Neutrophil (primary cell): ENCODE measurements around the gene ALG1.
A peak's percentile ranks its signal among the peaks of the same experiment; 100 is the strongest.
"Not testable (repeated sequence)": the region's sequence is repeated elsewhere in the genome, so short reads cannot be mapped to it uniquely, and the experiment has no call there.

Source experiments
- H3K27ac ChIP-seq: fragments of 200-600 bp; sonication (generic); 2 replicates; pipeline ENCODE4 v1.5.1; 2016; ENCODE audit warnings: mild to moderate bottlenecking, moderate library complexity
- H3K27me3 ChIP-seq: fragments of 200-600 bp; sonication (generic); 2 replicates; pipeline ENCODE4 v1.6.0; 2016; ENCODE audit warnings: mild to moderate bottlenecking
- H3K36me3 ChIP-seq: fragments of 200-600 bp; sonication (generic); 2 replicates; pipeline ENCODE4 v1.5.1; 2017
- H3K4me1 ChIP-seq, 2 experiments: fragments of 200-600 bp in 1 of 2; sonication (generic) in 1 of 2; 1 replicate in 1 of 2; 2 replicates in 1 of 2; pipeline versions ENCODE4 v1.5.1 to v1.6.1; 2013 to 2016; ENCODE audit warnings: low read depth in 1 of 2, low read length in 1 of 2, mild to moderate bottlenecking in 1 of 2, moderate library complexity in 1 of 2; ENCODE audit not compliant: control insufficient read depth in 1 of 2, insufficient read depth in 1 of 2
- H3K4me3 ChIP-seq, 2 experiments: fragments of 200-600 bp in 1 of 2; sonication (generic) in 1 of 2; 1 replicate in 1 of 2; 2 replicates in 1 of 2; pipeline ENCODE4 v1.5.1; 2013 to 2016; ENCODE audit warnings: low read depth in 1 of 2, low read length in 1 of 2, mild to moderate bottlenecking in 1 of 2, moderate library complexity in 1 of 2
- H3K9me3 ChIP-seq: fragments of 200-600 bp; sonication (generic); 2 replicates; pipeline ENCODE4 v1.5.1; 2016
- TF ChIP-seq, protein P1 (sequence below): fragments of 200-600 bp; sonication (generic); IDR thresholded peaks from 2 replicates; pipeline ENCODE4 v1.5.1; 2016; ENCODE audit warnings: antibody characterized with exemption

ALG1 gene

DNA sequence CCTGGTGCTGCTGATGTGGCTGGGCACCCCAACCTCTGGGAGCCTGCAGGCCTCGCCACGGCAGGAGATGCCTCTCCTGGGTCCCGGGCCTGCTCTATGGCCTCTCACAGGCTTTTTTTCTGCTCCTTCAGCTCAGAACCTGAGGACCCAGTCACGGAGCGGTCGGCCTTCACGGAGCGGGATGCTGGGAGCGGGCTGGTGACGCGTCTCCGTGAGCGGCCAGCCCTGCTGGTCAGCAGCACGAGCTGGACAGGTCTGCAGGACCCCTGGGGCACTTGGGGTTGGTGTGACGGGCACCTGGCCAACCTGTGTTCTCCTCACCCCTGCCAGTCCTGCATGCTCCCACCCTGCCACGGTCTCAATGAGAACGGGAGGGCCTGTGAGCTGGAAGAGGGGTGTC, 7.0 kb downstream of the ALG1 start:
- Histone ChIP-seq H3K27ac (no peak overlapping the region), H3K9me3 (no peaks in the 10 kb centered on the region), H3K36me3 (peaks cover 29% of the 10 kb centered on the region), H3K27me3 (no peaks in the 10 kb centered on the region), H3K4me3 (no peak overlapping the region), H3K4me1 (no peaks in the 10 kb centered on the region)
- TF ChIP-seq, protein P1, sequence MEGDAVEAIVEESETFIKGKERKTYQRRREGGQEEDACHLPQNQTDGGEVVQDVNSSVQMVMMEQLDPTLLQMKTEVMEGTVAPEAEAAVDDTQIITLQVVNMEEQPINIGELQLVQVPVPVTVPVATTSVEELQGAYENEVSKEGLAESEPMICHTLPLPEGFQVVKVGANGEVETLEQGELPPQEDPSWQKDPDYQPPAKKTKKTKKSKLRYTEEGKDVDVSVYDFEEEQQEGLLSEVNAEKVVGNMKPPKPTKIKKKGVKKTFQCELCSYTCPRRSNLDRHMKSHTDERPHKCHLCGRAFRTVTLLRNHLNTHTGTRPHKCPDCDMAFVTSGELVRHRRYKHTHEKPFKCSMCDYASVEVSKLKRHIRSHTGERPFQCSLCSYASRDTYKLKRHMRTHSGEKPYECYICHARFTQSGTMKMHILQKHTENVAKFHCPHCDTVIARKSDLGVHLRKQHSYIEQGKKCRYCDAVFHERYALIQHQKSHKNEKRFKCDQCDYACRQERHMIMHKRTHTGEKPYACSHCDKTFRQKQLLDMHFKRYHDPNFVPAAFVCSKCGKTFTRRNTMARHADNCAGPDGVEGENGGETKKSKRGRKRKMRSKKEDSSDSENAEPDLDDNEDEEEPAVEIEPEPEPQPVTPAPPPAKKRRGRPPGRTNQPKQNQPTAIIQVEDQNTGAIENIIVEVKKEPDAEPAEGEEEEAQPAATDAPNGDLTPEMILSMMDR, result no peak

DNA sequence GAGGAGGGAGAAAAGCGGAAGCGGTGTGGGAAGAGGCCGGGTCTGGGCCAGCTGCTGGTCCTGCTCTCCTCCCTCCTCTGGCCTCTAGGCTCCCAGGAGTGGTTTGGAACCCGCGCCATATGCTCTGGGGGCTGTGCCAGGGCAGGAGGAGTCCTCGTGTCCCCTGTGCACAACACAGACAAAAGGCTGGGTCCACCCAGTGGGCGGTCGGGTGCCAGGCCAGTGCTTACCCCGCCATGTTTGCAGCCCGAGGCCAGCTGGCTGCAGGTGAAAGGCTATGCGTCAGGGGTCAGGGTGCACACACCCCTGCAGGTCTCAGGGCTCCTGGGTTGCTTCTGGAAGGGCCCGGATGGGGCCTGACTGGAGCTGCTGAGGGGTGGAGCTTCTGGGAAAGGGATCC, 8.8 kb downstream of the ALG1 start:
- H3K27me3 ChIP-seq, H3K4me1 ChIP-seq, H3K27ac ChIP-seq, H3K4me3 ChIP-seq, H3K9me3 ChIP-seq: not testable (repeated sequence)
- peaks cover 28% of the 10 kb centered on the region for H3K36me3 ChIP-seq

DNA sequence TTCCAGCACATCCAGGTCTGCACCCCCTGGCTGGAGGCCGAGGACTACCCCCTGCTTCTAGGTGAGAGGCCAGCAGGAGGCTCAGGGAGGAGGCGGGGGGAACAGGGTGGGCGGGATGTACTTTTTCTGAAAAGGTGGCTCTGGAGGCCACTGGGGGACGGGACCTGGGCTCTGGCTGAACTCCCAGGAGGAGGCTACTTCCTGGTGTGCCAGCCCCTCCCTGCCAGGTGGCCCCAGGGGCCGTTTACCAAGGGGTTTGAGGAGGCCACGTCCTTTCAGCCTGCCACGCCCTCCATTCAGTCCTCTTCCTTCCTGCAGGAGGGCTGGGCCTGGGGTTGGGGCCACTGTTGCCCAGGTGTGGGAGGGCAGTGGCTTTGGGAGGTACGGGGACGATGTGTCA, 9.4 kb downstream of the ALG1 start:
- H3K4me1 ChIP-seq, H3K27me3 ChIP-seq, H3K4me3 ChIP-seq, H3K27ac ChIP-seq, H3K9me3 ChIP-seq: not testable (repeated sequence)
- H3K36me3 ChIP-seq, result peaks cover 27% of the 10 kb centered on the region

DNA sequence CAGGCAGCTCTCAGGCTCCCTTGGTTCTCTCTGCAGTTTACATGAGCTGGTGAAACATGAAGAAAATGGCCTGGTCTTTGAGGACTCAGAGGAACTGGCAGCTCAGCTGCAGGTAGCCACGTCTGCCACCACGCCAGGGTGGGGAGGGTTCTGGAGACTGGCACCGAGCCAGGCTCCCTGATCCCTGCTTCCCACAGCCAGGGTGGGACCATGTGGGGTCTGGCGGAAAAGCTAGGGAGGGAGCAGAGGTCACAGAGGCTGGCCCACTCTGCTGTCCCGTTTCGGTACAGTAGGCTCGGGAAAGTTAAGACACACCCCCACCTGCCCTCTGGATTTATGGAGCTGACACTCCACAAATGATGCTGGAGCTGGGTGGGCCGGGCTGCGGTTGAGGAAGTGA, 12.0 kb downstream of the ALG1 start:
- H3K27ac ChIP-seq, H3K27me3 ChIP-seq, H3K9me3 ChIP-seq, H3K4me3 ChIP-seq, H3K4me1 ChIP-seq: not testable (repeated sequence)
- H3K36me3 ChIP-seq, result peaks cover 16% of the 10 kb centered on the region

DNA sequence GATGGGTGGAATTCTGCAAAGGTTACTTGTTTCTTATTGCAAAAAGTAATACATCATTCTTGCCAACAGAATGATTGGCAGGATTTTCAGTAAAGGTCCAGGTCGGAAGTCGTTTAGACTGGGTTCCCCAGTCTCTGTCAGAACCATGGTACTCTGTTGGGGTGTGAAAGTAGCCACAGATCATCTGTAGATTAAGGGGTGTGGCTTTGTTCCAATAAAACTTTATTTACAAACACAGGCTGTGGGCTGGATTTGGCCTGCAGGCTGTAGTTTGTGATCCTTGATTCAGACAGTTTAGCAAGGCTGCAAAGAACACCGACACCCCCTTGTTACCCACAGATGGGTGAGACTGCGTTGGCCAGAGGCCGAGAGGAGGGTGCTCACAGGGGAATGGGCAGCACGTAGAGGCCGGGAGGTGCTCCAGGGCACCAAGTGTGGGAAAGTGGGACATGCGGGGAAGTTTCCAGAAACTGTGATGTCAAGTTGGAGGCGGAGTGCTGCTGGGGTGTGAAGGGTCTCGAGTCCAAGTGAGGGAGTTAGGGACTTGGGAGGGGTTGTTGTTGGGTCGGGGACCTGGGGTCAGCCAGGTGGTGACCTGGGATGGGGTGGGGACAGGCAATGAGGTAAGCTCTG, 12.6 kb downstream of the ALG1 start:
- peaks cover 16% of the 10 kb centered on the region for H3K36me3 ChIP-seq
- H3K4me3 ChIP-seq, H3K4me1 ChIP-seq, H3K9me3 ChIP-seq, H3K27ac ChIP-seq, H3K27me3 ChIP-seq: not testable (repeated sequence)

DNA sequence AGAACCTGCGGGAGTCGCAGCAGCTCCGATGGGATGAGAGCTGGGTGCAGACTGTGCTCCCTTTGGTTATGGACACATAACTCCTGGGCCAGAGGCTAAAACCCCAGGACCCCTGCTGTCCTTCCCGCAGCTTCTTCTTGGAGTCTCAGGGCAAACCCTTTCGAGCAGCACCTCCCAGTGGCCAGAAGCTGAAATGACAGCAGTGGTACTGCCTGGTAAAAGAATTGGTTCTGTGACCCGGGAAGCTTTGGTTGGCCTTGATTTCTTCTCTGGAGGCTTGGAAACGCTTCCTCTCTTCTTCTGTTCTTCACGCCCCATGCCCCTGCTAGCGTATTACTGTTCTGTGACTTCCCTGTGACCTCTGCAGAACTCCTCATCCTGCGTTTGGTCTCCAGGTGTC, 13.2 kb downstream of the ALG1 start:
- peaks cover 16% of the 10 kb centered on the region for H3K36me3 ChIP-seq
- H3K4me1 ChIP-seq, H3K4me3 ChIP-seq, H3K27ac ChIP-seq, H3K27me3 ChIP-seq, H3K9me3 ChIP-seq: not testable (repeated sequence)
- TF ChIP-seq, protein P1, result peak; percentile 46

DNA sequence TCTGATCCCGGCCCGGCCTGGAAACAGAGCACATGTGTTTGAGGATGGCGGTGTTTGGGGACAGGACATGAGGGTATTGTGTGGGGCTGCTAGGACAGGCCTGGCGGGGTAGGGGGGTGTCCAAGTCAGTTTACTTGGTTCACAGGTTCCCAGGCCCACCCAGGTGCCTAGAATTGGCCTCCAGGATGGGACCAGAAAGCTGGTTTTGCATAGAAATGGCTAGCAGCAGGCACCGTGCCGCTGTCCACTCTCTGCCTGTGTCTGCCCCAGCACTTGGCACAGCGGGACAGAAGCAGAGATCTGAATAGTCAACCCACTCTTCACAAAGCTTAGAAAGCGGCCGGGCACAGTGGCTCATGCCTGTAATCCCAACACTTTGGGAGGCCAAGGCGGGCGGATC, 14.1 kb downstream of the ALG1 start:
- H3K27ac ChIP-seq, H3K9me3 ChIP-seq, H3K27me3 ChIP-seq, H3K4me3 ChIP-seq, H3K4me1 ChIP-seq: not testable (repeated sequence)
- H3K36me3 ChIP-seq, result peaks cover 16% of the 10 kb centered on the region

DNA sequence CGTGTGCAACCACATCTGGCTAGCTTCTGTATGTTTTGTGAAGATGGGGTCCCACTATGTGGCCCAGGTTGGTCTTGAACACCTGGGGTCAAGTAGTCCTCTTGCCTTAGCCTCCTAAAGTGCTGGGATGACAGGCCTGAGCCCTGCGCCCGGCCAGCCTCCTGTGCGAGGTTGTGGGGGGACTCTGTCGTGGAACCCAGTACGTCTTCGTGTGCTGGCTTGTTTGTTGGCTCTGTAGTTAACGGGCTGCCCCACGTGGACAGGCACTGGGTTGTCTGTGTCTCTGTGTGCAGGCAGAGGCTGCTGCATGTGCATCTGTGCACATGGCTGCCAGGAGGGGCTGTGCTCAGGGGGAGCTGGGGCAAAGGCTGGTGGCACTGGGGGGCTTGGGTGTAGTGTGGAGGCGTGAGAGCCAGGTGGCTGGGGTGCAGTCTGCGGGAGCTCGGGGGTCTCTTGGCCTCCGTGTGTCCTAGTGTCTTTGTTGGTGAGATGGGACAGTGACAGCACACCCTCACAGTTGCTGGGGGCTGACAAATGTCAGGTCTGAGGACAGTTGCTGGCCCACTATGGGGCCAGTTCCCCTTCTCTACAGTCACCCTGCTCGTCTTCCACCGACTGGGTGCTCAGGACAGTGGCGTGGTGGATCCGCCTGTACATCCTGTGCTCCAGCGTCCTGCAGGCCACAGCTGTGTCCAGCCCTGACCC, 16.6 kb downstream of the ALG1 start:
- not testable (repeated sequence) for H3K36me3 ChIP-seq, H3K4me1 ChIP-seq, H3K27ac ChIP-seq, H3K4me3 ChIP-seq, H3K9me3 ChIP-seq, H3K27me3 ChIP-seq

DNA sequence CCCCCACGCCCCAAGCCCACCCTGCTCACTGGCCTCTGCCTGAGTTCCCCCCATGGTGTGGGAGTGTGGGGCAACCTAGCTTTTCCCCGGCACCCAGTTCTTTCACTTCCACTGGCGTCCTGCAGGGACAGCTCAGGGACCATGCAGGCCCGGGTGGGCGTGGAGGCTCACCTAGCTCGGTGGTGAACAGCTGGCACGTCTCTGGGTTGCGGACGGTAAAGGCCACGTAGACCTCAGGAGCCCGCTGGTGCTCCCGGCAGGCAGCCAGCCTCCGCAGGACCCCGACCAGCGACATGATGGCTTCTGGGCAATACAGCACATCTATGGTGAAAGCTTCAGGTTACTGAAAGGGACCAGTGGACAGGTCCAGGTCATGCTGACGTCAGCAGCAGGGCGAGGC, 17.3 kb downstream of the ALG1 start:
- not testable (repeated sequence) for H3K36me3 ChIP-seq, H3K27me3 ChIP-seq, H3K4me1 ChIP-seq, H3K27ac ChIP-seq, H3K9me3 ChIP-seq, H3K4me3 ChIP-seq

DNA sequence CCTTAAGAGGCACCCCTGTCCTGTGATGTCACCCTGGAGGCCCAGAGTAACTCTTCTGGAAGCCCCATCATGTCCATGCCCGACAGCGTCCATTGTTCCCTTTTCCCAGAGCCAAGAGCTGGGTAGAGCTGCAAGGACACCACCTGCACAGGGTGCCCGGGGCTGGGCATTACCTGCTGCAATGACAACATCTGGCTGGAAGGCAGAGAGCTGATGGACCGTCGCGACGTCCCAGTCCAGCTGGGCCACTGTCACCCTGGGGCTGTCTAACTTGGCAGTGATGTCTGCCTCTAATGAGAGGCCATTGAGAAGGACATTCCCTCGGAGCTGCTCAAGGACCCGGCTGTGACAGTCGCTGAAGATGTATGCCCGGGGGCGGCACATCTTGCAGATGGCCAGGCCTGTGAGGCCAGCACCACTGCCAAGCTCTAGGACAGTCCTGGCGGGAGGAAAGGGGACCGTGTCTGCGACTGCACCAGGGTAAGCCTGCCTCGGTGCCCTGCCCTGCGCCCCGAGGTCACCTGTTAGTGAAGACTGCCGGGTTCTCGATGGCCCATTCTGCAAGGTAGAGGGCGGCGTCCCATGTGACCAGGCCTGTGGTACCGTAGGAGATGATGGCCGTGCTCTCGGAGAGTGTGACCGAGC, 18.4 kb downstream of the ALG1 start:
- H3K4me3 ChIP-seq, H3K27me3 ChIP-seq, H3K9me3 ChIP-seq, H3K27ac ChIP-seq, H3K36me3 ChIP-seq, H3K4me1 ChIP-seq: not testable (repeated sequence)

DNA sequence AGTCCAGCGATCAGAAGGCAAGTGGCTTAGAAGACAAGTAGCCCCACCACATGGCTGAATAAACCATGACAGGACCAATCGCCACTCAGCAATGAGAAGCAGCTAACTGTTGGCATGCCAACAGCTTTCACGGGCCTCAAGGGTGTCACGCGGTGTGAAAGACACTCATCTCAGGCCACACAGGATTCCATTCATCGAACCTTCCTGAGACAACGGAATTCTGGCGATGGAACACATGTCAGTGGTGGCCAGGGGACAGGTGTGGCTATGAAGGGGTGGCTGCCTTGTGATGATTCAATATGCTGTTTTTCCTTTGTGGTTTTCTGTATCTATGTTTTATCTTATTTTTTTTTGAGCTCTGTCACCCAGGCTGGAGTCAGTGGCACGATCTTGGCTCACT, 18.9 kb downstream of the ALG1 start:
- not testable (repeated sequence) for H3K4me1 ChIP-seq, H3K36me3 ChIP-seq, H3K27ac ChIP-seq, H3K4me3 ChIP-seq, H3K9me3 ChIP-seq, H3K27me3 ChIP-seq

DNA sequence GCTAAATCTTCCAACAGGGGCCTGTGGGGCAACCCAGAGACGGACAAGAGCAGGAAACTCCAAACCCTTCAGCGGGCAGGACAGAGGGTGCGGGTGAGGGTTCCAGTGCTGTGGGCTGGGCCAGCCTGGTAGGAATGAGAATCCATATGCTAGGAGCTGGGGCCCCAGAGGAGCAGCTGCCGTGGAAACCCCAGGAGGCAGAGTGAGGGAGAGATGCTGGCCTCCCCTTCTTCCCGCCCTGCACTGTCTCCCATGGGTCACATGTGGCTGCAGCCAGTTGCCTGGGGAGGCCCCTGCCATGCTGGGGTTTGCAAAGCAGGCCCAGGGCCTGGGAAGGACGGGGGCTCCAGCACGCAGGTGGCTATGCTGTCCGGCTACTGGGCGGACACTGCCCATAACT, 21.4 kb downstream of the ALG1 start:
- not testable (repeated sequence) for H3K27ac ChIP-seq, H3K9me3 ChIP-seq, H3K4me3 ChIP-seq, H3K27me3 ChIP-seq, H3K36me3 ChIP-seq, H3K4me1 ChIP-seq
